ENCODE data around the gene TMEM205.

DNA sequence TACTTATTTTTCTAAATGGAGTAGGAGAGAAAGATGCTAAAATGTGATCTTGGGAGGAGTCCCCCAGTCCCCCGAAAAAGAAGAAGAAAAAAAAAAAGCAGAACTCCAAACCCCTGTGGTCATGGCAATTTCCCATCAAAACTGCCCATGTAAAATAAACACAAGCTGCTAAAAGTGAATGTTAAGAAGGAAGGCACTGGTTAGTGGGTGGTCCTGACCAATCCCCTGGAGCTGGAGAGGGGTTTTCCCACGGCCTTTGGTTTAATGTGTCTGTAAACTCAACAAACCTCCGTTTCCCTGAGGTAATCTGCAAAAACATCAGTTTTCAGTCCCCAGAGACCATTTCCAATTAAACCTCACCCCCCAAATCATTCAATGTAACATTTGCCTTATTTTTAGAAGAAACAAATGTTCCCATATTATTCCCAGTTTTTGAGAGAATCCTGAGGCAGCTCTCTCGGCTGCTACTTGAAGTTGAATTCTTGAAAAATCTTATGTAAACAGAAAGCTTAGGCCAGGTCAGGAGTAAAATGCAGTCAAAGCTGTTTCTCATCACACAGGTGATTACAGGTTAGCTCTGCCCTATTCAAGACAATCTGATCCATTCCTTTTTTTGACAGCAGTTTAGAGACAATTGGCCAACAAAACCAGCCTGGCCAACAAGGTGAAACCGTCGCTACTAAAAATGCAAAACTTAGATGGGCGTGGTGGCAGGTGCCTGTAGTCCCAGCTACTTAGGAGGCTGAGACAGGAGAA lies 23.6 kb downstream of the TMEM205 start:
- TF ChIP-seq ARID5B (CRISPR knock-in tag; IDR thresholded peaks at IDR 0.05) (no peak), CHD2 (IDR thresholded peaks at IDR 0.05; ENCODE audit: low read depth, low read length) (no peak), ZNF672 (CRISPR knock-in tag; IDR thresholded peaks at IDR 0.05) (no peak), CTCF (CRISPR knock-in tag; IDR thresholded peaks at IDR 0.05) (no peak), THYN1 (CRISPR knock-in tag; IDR thresholded peaks at IDR 0.05; ENCODE audit: borderline replicate concordance, low read depth) (no peak), ZNF644 (CRISPR knock-in tag; IDR thresholded peaks at IDR 0.05; ENCODE audit: low read depth) (no peak)
- TF ChIP-seq, protein P1, sequence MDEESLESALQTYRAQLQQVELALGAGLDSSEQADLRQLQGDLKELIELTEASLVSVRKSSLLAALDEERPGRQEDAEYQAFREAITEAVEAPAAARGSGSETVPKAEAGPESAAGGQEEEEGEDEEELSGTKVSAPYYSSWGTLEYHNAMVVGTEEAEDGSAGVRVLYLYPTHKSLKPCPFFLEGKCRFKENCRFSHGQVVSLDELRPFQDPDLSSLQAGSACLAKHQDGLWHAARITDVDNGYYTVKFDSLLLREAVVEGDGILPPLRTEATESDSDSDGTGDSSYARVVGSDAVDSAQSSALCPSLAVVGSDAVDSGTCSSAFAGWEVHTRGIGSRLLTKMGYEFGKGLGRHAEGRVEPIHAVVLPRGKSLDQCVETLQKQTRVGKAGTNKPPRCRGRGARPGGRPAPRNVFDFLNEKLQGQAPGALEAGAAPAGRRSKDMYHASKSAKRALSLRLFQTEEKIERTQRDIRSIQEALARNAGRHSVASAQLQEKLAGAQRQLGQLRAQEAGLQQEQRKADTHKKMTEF (CRISPR knock-in tag; IDR thresholded peaks at IDR 0.05), result no peak
